ENCODE results near the gene TOR1B.
"Not testable (repeated sequence)": the region's sequence is repeated elsewhere in the genome, so short reads cannot be mapped to it uniquely, and the experiment has no call there.

TOR1B gene

DNA sequence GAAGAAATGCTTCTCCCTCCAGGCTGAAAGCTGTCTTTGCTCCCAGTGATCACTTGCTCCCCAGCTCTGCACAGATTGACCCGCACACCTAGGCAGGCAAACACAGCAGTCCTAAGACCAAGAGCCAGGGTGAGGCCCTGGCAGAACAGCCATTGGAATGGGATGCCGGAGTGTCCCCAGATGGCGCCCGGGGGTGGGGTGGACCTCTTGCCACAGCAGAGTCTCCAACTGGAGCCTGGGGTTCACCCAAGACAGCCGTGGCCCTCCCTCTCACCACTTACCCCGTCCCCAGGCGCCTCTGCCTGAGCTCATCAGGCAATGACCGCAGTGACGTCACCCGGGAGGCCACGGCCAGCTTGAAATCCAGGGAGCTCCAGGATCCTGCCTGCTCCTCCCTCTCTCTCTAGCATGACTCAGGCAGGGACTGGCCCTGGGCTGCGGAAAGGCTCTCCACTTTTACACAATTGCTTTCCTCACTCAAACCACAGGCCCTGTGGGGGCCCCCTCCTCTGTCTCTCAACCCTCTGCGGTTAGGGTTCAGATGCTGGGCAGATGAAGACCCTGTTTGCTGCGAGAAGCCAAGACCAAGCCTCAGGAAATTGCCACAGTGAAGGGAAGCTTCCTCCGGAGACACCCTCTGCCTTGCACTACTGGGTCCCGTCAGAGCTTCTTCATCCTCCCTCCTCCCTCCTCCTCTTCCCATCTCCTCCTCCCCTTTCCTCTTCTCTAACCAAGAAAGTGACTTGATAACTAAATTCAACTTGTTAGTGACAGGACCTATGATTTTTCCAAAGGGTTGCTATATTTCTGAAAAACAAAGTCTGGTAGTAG is 25.8 kb upstream of the TOR1B start:
- DNase-seq = peak; percentile 93

DNA sequence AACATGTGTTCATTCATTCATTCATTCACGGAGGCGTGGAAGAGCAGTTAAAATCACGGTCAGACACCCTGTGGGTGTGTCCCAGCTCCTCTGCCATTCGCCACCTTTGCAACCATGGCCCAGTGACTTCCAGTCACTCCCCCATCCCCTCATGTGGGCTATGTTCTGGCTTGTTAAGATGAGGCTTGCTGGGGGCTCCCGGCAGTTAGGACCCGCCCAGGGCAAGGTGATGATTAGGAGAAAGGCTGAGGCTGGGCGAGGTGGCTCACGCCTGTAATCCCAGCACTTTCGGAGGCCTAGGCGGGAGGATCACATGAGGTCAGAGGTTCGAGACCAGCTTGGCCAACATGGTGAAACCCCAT is 25.2 kb upstream of the TOR1B start:
- DNase-seq = no peak

DNA sequence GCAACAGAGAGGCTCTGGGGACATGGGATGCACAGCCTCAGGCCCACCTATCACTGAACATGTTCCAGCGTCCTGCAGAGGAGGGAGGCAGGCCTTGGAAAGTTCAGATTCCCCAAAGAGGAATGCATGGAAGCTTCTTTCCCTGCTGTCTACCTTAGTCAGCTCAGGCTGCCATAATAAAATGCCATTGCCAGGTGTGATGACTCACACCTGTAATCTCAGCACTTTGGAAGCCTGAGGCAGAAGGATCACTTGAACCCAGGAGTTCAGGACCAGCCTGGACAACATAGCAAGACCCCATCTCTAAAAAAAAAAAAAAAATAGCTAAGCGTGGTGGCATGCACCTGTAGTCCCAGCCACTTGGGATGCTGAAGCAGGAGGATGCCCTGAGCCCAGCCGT is 24.5 kb upstream of the TOR1B start:
- DNase-seq = no peak

DNA sequence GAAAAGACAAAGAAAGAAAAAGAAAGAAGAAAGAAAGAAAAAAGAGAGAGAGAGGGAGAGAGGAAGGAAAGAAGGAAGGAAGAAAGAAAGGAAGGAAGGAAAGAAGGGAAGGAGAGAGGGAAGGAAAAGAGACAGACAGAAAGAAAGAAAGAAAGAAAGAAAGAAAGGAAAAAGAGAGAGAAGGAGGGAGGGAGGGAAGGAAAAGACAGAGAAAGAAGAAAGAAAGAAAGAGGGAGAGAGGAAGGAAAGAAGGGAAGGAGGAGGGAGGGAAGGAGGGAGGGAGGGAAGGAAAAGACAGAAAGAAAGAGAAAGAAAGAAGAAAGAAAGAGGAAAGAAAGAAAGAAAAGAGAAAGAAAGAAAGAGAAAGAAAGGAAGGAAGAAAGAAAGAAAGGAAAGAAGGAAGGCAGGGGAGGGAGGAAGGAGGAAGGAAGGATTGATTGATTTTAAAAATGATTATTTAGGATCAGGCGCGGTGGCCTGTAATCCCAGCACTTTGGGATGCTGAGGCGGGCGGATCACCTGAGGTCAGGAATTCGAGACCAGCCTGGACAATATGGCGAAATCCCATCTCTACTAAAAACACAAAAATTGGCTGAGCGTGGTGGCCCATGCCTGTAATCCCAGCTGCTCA is 23.3 kb upstream of the TOR1B start:
- DNase-seq = no peak

DNA sequence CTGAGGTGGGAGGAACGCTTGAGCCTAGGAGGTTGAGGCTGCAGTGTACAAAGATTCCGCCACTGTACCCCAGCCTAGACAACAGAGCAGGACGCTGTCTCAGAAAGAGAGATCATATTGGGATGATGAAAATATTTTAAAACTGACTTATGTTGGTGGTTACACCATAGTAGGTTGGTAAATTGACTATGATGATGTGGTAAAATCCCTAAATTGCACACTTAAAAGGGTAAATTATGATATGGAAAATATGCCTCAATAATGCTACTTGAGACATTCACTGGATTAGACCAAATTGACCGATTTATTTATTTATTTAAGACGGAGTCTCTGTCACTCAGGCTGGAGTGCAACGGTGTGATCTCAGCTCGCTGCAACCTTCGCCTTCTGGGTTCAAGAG is 21.9 kb upstream of the TOR1B start:
- DNase-seq = no peak

DNA sequence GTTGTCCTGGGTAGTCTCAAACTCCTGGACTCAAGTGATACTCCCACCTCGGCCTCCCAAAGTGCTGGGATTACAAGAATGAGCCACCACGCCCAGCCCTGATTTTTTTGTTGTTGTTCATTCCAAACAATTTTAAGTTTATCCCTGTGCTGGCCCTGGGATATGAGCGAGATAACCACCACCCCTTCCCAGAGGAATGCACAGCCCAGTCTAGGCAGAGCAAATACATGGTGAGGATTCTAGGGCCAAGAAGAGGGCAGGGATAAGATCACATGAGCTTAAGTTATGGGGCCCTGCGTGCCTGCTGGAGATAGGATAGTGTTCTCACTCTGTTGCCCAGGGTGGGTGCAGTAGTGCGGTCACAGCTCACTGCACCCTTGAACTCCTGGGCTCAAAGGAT is 21.0 kb upstream of the TOR1B start:
- no peak for DNase-seq

DNA sequence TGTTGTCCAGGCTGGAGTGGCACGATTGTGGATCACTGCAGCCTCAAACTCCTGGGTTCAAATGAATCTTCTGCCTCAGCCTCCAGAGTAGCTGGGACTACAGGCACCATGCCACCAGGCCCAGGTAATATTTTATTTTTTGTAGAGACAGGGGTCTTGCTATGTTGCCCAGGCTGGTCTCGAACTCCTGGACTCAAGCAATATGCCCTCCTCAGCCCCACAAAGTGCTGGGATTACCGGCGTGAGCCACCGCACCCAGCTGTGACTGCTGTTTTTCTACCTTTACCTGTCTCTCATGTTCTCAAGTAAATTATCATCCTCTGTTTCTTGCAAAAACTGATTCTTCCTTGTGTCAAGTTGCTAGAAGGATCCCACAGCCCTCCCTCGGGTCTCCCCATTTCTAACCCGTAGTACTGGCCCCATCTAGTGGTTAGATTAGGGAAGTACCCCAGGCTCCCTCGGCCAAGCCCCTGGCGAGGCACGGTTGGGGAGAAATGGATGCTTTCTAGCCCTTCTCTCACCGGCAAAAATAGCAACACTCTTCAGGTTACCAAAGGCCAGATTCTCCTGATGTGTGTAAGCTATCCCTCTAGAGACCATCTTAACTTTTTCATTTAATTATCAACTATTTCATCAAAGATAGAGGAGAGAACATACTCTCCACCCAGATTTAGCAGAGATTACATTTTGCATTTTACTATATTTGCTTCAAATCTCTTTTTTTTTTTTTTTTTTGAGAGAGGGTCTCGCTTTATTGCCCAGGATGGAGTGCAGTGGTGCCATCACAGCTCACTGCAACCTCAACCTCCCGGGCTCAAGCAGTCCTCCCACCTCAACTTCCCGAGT is 19.2 kb upstream of the TOR1B start:
- peak; percentile 55 for DNase-seq

DNA sequence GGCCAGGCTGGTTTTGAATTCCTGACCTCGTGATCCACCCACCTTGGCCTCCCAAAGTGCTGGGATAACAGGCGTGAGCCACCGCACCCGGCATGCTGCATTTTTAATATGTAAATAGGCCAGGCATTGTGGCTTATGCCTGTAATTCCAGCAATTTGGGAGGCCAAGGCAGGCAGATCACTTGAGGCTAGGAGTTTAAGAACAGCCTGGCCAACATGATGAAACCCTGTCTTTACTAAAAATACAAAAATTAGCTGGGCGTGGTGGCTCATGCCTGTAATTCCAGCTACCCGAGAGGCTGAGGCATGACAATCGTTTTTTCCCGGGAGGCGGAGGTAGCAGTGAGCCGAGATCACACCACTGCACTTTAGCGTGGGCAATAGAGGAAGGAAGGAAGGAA is 18.0 kb upstream of the TOR1B start:
- not testable (repeated sequence) for DNase-seq

DNA sequence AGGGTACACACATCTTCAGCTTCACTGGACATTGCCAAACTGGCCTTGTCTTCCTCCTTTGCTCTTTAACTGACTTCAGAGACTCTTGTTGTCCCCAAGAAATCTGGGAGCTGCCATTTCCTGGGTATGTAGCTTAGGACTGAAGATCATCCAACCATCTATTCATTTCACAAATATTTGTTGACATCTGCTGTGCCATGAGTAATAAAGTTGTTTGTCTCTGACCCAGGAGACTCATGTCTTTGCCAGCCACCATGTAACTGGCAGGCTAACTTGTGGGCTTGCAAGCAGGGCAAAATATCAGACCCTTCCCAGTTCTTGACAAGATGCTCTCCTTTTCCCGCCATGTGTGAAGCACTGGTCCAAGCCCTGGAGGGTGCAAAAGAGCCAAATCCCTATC is 17.1 kb upstream of the TOR1B start:
- DNase-seq = no peak

DNA sequence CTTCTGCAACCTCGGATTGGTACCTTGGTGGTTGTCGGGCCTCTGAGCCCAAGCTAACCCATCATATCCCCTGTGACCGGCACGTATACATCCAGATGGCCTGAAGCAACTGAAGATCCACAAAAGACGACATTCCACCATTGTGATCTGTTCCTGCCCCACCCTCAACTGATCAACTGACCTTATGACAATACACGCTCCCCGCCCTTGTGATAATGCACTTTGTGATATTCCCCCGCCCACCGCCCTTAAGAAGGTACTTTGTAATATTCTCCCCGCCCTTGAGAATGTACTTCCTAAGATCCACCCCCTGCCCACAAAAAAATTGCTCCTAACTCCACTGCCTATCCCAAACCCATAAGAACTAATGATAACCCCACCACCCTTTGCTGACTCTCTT is 16.5 kb upstream of the TOR1B start:
- DNase-seq = no peak

DNA sequence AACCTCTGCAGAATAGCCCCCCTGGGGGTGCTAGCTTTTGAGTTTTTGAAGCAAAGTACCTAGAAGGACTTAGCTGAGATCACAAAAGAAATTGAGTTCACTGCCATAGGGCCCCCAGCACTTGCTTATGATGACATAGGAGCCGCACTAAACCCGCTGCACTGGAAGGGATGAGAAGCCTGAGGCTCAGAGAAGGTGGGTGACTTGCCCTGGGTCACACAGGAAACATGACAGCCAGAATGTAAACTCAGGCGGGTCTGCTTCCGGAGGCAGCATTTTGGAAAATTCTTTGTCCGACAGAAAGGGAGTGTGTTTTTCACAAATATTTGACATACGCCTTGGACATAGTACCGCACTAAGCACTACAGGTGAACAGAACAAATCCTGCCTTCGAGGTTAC is 8.4 kb upstream of the TOR1B start:
- DNase-seq = no peak

DNA sequence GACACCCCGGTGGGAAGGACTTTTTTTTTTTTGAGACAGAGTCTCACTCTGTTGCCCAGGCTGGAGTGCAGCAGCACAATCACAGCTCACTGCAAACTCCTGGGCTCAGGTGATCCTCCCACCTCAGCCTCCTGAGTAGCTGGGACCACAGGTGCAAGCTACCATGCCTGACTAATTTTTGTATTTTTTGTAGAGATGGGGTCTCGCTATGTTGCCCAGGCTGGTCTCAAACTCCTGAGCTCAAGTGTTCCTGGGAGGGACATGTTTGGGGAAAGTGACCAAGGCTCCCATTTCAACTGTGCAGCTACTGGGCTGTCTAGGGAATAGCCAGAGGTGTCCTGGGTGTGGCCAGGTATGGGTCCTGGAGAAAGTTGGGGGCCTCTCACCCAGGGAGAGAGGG is 7.0 kb upstream of the TOR1B start:
- not testable (repeated sequence) for DNase-seq

DNA sequence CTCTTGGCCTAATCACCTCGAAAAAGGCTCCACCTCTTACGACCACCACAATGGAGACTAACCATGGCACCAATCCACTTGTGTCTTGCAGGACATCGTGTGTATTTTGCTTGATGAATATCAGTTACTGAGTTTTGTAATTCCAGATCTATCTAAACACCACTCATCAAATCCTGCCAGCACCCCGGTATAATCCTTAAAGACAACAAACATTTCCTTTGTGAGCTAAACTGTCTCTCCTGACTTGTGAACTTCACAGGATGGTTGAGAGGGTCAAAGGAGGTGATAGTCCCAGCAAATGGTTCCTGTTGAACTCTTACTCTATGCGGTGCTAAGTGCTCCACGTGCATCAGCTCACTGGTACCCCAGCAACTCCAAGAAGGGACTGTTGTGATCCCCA is 4.0 kb upstream of the TOR1B start:
- DNase-seq = no peak

DNA sequence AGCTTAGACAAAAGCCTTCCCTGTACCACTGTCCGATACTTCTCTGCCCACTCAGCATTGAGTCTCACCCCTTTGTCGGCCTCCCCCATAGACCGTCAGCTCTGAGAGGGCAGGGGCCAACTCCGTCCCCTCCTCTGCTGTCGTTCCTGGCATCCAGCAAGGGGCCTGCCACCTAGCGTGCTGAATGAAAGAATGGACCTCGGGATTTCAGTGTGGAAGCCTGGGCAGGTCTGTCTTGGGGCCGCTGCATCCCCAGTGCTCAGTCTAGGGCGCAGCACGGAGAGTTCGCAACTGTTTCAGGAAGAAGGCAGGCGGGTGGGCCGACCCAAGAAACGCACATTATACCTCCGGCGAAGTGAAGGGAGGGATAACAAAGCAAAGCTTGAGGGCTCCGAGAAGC is 1.5 kb upstream of the TOR1B start:
- DNase-seq = no peak

DNA sequence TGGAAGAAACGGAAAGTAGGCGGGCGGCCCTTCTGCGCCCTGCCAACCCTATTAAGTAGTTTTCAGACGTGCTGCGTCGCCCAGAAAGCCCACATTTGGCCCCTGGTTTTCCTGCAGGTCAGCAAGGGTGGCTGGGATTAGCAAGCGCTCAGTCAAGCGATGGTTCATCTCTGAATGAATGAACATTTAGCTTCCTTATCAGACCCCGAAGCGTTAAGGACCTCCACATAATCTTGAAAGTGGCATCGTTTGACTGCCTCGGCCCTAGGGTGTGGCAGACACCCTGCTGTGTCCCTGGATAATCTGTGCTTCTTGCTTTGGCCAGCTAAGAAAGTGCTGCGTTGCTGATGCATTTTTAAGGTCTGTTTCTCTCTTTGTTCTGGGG is 684 bp downstream of the TOR1B start:
- no peak for DNase-seq

DNA sequence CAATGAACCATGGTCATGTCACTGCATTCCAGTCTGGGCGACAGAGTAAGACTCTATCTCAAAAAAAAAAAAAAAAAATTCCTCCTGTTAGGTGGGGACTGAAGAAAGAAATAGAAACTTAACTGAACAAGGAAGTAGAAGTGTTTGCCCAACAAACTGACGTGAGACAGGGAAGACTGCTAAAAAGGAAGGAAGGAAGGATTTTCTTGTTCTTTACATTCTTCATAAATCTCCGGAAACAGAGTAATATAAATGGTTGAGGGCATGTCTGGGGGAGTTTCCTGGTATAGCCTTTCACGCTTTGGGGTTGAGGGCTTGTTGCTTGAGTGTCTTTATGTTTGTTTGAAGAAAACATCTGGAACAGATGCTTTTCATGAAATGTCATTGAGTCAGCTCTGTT is 3.1 kb downstream of the TOR1B start:
- no peak for DNase-seq

DNA sequence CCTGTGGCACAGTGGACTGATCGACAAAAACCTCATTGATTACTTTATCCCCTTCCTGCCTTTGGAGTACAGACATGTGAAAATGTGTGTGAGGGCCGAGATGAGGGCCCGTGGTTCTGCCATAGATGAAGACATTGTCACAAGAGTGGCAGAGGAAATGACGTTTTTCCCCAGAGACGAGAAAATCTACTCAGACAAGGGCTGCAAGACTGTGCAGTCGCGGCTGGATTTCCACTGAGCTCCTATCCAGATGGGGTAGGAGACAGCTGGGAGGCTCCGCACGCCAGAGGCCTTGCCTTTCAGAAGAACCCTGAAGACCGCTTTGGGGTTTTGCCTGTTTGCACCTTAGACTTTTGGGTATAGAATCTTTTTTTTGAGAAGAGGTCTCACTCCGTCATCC is 6.4 kb downstream of the TOR1B start:
- DNase-seq = no peak

DNA sequence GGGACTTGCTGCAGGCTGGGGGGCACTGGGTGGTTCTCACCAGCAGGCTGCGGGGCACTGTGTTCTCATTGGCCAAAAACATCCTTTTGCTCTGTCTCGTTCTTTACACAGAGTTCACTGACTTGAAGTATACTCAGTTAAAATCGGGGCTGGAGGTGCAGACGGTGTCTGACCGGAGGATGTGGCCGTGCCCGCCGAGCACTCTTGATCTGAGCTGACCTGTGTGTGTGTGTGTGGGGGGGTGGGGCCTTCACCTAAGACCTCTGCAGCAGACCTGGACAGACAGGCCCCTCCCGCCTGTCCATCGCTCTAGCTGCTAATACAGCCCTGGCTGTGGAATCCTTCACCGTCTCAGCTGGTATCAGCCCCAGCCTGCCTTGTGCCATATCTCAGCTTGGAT is 7.1 kb downstream of the TOR1B start:
- DNase-seq = no peak

DNA sequence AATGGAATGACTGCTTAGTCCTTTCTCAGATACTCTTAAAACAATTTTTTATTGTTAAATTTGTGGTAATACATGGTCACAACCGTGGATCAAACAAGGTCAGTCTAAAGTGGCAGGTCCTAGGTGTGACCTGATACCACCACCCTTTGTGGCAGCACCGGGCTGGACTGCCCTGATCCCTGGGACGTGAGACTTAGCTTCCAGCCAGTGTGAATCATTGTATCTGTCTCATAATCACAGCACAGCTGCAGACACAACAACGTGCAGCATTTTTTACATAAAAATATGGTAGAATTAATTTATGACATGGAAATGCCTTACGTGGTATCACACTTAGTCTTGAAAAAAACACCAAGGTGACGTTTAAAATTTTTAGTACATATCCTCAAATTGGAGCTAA is 7.8 kb downstream of the TOR1B start:
- DNase-seq = no peak

DNA sequence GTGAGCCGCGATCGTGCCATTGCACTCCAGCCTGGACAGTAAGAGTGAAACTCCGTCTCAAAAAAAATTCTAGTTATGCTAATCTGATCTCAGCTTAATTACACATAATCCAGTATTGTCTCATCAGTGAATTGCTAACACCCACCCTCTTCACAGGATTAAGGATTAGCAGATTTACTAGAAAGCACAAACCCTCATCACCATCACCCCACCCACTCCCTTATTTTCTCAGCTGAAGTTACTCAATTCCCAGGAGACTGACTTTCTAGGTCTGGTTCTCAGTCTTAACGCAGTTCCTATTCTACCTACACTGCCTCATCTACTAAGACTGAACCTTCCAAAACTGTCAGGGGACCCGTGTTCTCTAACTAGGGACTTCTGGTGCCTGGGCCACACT is 9.0 kb downstream of the TOR1B start:
- DNase-seq = no peak

DNA sequence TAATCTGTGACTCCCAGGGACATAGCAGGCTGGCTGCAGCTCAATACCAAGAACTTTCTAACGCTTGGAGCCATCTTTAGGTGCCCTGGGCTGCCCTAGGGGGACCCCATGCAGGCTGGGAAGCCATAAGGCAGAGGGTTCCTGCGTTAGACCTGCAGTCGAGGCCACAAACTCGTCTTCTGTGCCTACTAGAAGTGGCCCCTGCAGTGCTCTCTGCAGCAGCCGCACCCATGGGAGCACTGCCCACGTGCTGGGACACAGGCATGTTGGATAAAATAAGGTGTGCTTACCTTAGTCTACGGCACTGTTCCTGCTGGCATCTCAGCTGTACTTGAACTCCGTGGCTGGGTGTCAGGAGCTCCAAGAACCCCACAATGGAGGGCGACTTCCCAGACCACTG is 9.4 kb downstream of the TOR1B start:
- no peak for DNase-seq

DNA sequence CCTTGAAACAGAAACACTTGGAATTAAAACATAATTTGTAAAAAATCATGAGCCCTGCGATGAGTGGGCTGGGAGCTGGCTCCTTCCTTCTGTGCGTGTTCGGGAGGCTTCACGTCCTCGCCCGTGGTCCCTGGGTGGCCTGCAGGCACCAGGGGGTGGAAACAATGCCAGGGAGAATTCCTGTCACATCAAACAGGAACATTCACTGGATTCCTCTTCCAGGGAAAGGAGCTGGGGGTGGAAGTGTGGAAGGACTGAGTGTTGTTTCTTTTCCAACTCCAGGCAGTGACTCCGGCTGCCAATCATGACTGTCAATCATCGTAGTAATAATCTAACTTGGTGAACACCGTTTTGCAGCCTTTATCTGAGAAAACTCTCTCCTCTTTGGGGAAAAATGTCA is 10.7 kb downstream of the TOR1B start:
- DNase-seq = no peak

DNA sequence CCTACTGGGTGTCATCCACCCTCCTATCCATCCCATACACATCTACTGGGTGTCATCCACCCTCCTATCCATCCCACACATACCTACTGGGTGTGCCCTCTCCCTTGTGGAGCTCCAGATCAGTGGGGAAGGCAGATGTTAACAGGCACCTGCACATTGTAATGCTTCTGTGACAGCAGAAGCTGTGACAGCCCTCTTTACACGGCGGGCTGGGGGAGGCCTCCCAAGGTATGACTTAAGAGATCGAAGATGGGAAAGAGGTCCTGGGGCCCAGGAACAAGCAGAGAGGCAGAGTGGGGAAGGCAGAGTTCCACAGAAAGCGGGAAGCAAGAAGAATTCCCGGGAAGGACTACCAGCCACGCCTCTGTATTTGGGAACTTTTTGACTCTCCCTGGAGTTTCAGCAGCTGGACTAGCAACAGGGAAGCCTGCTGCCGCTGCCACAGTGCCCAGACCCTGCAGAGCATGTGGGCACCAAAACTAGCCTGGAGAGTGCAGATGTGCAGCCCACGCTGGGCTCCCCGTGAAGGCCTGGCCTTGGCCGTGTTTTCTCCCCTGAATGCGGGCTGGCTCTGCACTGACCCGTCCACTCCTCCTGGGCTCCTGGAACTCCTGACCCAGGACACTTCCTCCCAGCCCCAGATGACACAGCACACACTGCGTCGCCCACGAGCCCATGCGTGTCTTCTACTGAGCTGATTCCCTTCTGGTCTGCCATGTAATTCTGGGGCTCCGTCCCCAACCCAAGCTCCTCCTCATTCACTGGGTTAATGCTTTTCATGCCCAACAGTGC is 11.6 kb downstream of the TOR1B start:
- DNase-seq = no peak

All from T1000 (cell line).